Measurements from ENCODE around the gene TRAPPC12.
"Not testable (repeated sequence)": the region's sequence is repeated elsewhere in the genome, so short reads cannot be mapped to it uniquely, and the experiment has no call there.

Gene TRAPPC12

DNA sequence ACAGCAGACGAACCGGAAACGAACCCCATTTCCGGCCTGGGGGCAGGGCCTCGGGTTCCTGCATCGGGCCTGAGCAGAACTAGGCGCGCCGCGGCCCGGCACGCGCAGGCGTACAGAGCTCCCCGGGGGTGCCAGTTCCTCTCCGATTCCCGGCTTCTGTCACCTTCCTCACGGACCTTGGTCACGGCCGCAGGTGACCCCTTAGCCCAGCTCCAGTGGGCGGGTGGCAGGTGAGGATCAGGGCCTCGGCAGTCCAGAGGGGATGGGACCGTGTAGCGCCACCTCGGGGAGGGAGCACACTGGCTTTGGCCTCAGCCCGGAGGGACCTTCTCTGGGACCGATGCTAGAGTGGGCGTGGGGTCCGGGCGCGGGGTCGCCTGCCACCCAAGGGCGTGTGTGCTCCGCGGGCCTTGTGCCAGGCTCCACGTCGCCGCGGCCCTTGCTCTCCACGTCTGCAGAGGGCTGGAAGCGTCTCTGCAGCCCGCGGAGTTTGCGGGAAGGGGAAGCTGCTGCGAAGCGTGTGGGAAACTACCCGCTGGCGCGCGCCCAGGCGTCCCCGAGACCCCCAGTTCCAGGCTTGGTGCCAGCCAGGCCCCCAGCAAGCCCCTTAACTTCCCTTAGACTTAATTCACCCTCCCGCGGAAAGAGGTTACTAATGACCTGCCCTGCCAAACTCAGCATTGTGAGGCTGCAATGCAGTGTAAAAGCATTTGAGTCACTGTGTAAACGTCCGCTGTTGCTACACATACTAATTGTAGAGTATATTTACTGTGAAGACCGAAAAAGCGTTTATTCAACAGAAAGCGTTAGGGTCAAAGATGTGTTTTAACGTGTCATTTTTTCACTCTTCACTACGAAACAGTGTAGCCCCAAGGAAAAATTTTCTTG lies at the start of gene TRAPPC12:
Gene TRAPPC12 (plus strand): TSS at position 48 of the 888 bp plus-strand sequence. CDS start 7,930 bp downstream, outside the sequence.
- DNase-seq = peak; percentile 85

DNA sequence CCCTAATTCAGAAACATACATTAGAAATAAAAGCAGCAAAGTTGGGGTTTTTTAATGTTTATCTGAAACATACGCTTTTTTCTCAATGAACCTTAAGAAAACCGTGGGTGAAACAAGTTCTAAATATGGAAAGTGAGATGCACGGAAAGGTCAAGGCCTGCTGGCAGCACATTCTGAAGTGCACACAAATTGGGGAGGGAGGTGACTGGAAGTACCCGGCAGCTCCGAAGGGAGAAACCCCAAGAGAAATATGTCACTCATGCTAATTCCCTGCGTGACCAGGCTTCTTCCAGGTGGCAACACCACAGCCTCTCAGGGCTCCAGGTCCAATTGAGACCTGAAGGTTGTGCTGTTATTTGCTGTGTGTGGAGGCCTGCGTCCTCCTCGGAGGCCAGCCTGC lies 47.4 kb upstream of the TRAPPC12 start:
- no peak for DNase-seq

DNA sequence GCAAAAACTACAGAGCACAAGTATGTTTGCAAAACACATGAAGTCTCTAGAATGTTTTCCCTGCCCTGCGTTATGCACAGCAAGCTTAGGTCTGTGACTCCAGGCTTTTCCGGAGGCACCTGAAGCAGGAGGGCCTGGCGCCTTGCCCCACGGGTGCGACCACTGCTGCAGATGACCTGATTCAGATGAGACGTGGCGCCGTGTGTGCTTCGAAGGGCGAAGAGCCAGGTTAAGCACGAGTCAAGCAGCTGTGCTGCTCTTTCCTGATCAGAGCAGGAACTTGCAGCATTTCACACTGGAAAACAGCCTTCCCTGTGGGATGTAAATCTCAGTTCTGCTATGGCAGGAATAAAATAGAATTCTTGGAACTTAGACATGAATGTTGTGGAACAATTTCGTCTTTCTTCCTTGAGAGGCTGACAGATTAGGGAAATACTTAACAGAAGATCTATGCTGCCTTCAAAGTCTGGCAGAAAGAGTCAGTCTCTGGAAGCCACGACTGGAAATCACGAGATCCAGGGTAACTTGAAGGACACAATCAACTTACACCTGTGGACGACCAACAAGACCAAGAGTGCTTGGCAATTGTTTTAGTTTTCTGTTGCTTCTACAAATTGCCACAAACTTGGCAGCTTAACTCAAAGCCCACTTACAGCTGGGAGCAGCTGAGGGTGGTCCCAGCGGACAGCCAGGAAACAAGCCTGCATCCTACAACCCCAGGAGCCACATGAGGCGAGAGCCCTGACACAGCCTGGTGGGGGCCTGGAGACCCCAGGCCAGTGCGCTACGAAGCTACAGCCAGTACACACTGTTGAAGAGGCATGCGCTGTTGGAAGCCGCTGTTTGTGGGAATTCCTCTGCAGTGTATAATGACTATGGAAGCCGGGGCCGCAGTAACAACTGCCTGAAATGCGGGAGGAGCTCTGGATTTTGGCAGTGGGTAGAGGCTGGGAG lies 44.8 kb upstream of the TRAPPC12 start:
- DNase-seq = peak; percentile 7

DNA sequence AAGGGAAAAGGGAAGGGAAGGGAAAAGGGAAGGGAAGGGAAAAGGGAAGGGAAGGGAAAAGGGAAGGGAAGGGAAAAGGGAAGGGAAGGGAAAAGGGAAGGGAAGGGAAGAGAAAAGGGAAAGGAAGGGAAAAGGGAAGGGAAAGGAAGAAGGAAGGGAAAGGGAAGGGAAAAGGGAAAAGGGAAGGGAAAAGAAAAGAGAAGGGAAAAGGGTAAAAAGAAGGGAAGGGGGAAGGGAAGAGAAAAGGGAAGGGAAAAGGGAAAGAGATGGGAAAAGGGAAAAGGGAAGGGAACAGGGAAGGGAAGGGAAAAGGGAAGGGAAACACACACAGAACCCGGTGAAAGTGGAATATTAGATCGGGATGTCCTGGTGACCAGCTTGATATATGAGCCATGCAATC lies 42.6 kb upstream of the TRAPPC12 start:
- DNase-seq = no peak

DNA sequence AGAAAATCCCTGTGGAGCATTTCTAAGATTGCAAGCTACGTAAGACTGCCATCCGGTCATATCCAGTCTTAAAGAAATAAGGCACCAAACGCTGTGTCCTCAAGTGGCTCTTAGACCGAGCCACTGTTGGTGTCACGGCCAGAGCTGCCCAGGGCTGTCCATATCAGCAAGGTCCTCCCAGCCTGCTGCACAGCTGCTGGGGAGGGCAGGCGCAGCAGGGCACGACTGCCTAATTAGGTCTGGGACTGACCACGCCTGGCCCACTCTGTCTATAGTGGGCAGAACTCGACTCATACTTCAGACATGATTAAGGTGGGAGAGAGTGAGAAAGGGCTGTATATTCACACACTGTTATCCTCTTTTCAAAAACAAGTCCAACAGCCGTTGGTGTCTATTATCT lies 41.2 kb upstream of the TRAPPC12 start:
- DNase-seq = no peak

DNA sequence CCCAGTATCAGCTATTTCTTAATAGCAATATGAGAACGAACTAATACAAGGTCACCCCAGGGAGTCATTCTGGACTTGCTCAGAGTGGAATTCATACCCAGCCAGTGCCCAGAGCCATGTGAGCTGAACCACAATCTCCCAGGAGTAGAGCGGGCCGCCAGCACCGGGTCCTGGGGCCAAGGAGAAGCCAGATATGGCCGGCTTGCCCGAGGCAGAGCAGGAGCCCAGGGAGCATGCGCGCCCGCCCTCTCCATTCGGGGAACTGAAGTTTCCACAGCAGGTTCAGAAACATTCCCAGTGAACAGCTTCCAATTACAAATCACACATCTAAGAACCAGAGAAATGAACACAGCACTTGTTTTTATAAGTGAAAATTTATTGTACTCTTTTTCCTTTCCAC lies 39.4 kb upstream of the TRAPPC12 start:
- DNase-seq = no peak

DNA sequence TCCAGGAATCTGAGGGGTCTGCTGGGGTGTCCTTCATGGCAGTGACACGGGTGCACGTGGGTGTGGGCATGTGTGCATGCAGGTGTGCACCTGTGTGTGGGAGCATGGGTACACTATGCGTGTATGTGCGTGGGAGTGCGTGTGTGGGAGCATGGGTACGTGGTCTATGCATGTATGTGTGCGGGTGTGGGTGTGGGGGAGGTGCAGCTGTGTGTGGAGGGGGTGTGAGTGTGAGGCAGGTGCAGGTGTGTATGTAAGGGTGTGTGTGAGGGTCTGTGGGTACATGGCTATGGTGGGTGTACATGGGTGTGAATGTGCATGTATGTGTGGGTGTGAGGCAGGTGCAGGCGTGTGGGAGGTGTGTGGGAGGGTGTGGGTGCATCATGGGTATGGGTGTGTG lies 38.2 kb upstream of the TRAPPC12 start:
- no peak for DNase-seq

DNA sequence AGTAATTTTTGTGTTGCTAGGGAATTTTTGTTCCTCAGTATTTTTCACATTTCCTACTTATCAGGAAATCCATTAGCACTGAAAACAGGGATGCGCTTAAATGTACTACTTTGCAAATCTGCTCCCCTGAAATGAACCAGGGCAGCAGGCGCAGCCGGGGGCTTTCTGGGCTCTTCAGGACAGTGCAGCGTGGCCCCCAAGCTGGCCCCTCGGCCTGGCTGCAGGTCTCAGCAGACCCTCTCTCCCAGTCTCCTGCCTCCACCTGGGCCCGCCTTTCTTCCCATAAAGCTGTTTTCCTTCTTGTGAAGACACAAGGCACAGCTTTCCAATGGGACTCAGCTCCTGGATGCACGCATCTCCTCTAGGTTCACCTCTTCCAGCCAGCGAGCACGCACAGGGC lies 37.2 kb upstream of the TRAPPC12 start:
- DNase-seq = no peak

DNA sequence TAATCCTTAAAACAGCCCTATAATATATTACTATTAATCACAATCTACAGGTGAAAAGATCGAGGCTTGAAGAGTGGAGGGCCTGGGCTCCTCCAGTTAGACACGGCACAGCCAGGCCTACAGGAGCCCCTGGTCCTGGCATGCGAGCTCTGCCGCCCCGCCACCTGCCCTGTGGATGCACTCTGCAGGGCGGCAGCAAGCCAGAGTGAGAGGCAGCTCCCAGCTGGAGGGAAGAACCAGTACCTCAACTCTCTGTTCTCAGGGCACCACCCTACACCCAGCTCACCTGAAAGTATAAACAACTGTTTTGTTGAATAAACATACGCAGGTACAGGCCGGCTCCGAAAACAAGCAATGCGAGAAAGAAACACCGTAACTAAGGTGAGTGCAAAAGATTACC lies 36.5 kb upstream of the TRAPPC12 start:
- DNase-seq = no peak

DNA sequence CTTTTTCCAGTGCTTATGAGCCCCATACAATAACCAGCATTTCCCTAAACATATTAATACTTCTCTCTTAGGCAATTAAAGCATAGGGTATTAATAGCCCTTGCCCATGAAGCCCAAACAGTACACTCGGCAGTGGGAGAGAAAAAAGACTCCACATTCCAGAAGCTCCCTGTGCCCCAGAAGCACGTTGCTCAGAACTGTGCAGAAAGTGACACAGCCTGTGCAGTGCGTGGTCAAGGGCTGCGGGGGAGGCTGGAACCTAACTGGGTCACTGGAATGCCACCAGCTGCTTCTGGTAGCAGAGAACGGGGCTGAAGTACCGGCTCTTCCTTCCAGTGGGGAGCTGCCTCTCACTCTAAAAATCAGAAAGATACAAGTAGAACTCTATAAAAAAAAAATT lies 34.6 kb upstream of the TRAPPC12 start:
- DNase-seq = no peak

DNA sequence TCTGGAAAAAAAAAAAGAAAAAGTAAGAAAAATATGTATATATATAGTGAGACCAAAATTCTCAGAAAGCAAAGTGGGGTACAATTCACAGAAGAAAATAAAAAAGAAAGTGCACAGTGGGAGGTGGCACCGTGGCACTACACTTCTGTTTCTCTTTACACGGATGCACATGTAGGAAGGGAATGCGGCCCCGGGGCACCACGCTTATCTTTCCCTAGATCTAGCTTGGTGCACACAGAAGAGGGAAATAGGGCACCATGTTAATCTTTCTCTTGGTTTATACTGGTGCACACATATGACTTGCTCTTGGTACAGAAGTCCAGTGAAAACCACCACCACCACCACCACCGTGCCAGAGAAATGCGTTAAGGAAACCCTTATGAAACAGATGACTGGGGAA lies 33.9 kb upstream of the TRAPPC12 start:
- no peak for DNase-seq

DNA sequence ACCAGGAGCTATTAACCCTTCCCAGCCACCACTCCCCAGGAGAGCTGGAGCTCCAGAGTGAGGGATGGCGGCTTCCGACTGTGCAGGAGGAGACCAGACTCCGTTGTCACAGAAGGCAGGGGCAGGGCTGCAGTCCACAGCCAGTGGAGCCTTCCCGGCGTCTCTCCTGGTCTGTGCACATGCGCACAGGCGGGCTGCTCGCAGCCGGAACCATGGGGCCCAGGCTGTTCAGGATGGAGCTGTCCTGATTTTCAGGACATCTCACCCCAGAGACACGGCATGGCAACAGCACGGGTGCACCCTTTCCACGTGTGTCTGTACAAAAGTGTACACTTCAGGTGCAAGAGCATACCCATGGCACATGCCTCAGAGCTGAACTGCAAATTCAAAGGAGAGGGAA lies 30.7 kb upstream of the TRAPPC12 start:
- DNase-seq = no peak

DNA sequence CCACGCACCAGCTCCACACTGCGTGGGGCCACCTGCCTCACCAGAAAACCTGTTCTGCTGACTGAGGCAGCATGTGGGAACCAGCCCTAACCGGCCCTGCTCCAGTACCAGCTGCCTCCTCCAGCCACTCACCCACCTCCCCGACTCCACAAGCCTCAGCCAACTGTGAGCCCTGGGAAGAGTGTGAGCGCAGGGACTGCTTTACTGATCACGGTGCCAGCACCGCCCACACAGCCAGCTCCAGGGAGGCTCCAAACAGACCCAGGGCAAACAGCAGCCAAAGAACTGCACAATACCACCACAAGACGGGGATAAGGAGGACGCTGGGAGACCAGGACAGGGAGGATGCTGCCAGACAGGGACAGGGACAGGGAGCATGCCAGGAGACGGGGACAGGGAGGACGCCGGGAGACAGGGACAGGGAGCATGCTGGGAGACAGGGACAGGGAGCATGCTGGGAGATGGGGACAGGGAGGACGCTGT lies 30.2 kb upstream of the TRAPPC12 start:
- no peak for DNase-seq

DNA sequence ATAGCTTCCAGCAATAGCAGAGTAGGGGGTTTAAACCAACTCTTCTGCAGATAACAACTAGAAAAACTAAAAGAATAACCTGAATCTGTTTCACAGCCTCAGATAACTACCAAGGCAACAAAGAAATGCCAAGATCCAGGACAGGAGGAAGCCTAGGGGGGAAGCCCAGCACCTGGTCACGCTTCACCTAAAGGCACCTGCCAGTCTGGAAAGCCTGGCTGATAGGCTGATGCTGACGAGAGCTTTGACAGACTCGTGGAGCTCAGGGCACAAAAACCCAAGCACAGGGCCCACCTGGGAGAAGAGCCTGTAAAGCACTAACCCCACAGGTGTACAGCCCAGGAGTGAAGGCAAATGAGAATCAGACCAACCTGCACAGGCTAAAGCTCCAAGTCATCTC lies 24.5 kb upstream of the TRAPPC12 start:
- no peak for DNase-seq

DNA sequence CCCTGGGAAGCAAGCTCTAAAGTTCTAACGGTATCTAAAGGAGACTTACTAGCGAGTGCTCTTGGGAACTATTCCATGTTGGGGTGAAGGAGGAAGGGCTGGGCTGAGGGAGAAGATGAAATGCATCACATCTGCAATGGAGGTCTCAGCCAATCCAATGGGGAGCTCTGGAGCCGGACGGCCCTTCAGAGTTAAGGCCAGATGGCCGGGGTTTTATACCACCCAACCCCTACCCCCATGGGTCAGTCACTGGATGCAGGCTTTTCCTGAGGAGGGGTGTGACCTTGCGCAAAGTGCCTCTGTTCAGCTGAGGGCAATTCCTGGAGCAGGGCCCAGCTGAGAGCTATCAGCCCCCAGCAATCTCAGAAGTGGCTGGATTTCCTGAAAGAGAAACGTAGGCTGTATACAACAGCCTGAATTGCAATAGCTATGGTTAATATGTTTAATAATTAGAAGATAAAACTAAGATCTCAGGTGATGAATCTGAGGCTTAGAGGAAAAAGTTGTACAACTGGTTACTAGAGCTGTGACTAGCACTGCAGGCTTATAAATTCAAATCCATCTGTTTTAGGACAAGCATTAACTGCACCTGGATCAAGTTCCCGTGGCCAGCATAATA lies 23.4 kb upstream of the TRAPPC12 start:
- DNase-seq = no peak

DNA sequence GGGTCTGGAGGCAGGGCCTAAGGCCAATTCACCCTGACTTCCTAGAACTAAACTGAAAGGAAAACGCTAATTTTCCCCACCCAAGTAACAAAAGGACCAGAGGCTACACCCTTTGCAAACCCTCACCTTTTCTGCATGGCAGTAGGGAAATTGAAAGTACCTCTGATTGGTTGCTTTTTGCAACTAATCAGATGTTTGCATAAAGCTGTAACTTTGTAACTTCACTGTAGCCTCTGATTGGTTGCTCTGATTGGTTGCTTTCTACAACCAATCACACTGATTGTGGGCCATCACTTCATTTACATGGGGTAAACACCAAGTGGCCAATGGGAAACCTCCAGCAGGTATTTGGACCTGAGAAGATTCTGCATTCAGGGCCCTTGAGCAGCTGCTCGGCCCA lies 22.7 kb upstream of the TRAPPC12 start:
- DNase-seq = no peak

DNA sequence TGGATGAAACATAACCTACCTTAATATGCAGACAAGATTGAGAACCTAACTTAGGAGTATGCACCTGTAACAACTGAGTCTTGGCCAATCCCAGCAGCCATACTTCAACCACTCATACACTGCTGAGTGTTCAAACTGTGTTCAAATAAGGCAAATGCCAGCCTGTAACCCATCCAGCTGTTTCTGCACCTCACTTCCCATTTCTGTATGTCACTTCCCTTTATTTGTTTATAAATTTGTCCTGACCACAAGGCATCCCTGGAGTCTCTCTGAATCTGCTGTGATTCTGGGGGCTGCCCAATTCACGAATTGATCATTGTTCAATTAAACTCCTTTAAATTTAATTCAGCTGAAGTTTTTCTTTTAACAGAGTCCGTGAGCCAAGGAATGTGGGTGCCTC lies 22.0 kb upstream of the TRAPPC12 start:
- DNase-seq = not testable (repeated sequence)

DNA sequence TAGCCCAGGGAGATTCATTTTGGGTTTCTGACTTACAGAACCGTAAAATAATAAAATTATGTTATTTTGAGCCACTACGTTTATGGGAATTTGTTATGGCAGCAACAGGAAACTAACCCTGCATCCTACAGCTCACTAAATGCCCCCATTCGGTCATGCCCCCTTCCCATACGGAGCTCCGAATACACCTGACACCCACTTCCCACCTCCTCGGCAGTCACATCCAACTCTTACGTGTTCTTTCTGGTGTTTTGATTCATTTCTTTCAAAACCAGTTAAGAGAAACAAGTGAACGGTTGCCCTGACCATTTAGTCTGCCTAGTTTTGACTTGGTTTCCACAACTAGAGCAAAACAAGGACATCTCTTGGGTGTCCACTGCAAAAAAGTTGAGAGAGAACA lies 21.6 kb upstream of the TRAPPC12 start:
- DNase-seq = no peak

DNA sequence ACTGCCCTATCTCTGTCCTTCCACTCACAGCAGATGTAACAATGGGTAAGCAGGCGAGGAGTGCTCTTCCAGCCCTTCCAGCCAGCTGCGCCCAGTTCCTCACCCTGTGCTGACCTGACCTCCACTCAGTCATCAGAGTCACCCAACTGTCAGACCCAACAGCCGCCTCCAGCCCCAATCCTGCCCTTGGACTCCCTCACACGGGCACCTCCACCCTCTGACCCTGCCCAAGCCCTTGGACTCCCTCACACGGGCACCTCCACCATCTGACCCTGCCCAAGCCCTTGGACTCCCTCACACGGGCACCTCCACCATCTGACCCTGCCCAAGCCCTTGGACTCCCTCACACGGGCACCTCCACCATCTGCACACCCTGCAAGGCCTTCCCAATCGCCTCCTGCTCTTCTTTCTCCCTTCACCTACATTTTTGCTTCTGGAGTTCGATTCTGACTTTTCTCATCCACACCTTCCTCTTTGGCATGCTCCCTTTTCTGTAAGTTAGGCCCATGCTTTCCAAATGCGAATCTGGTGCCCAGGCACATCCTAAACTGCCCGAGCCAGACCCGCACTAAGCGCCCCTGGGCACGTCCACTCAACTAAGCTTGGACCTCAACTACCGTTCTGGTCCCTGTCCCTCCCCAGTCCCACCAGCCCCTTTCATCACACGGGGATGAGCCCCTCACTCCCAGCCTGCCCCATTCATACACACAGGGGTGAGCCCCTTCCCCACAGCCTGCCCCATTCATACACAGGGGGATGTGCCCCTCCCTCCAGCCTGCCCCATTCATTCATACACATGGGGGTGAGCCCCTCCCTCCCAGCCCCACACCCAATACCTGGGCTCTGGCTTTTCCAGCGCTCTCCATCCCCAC lies 17.7 kb upstream of the TRAPPC12 start:
- no peak for DNase-seq

DNA sequence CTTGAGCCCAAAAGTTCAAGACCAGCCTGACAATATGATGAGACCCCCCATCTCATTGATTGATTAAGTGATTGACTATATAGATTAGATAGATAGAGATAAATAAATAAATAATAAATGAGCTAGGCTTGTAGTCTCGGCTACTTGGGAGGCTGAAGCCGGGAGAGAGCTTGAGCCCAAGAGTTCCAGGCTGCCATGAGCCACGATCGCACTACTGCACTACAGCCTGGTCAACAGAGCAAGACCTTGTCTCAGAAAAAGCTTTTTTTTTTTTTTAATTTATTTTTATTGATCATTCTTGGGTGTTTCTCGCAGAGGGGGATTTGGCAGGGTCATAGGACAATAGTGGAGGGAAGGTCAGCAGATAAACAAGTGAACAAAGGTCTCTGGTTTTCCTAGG lies 14.3 kb upstream of the TRAPPC12 start:
- DNase-seq = no peak

DNA sequence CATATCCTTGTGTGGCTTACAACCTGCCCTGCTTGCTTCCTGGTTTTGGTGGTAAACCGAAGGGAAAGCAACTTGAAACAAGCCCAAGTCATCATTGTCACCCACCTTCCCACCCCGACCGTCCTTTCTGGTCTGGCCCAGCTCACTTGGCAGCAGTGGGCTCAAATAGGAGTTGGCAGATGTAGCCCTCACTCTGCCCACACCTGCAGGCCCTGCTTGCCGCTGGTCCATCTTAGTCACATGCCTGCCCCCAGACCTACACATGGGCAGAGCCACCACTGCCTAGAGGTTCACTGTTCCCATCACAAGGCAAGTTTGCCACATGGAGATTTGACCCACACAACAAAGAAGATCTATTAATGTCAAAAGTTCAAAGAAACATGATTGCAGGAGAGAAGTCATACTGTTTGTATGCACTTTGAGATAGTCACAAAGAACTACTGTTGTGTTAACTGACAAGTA lies 11.2 kb upstream of the TRAPPC12 start:
- DNase-seq = no peak

Data from fibroblast of upper back skin (primary cell).